Hepatocyte (in vitro differentiated cells): Measurements from ENCODE around the gene GRAMD1C. TPM values are rescaled to one million over a fixed set of nuclear protein-coding genes. Genes with fewer than 3 reads are reported as not detected.

Experiments used
- DNase-seq: peaks from one replicate; pipeline ENCODE4 v3.0.0-alpha.2; 2016; ENCODE audit warnings: low spot score
- H2AFZ ChIP-seq: fragments of 200-600 bp; sonication (generic); 2 replicates; pipeline ENCODE4 v1.6.0; 2016; ENCODE audit warnings: antibody characterized with exemption, mild to moderate bottlenecking
- H3K27ac ChIP-seq: fragments of 200-600 bp; sonication (generic); 2 replicates; pipeline ENCODE4 v1.5.1; 2016; ENCODE audit warnings: mild to moderate bottlenecking
- H3K27me3 ChIP-seq: fragments of 200-600 bp; sonication (generic); 2 replicates; pipeline ENCODE4 v1.6.1; 2016
- H3K36me3 ChIP-seq: fragments of 200-600 bp; sonication (generic); replicated peaks from 2 replicates; pipeline ENCODE4 v1.5.1; 2016; ENCODE audit warnings: low read depth; ENCODE audit not compliant: insufficient read depth
- H3K4me1 ChIP-seq: fragments of 200-600 bp; sonication (generic); 2 replicates; pipeline ENCODE4 v1.5.1; 2016; ENCODE audit warnings: mild to moderate bottlenecking, moderate library complexity; ENCODE audit not compliant: insufficient read depth
- H3K4me2 ChIP-seq: fragments of 200-600 bp; sonication (generic); 2 replicates; pipeline ENCODE4 v1.6.0; 2016
- H3K4me3 ChIP-seq: fragments of 200-600 bp; sonication (generic); 2 replicates; pipeline ENCODE4 v1.5.1; 2016; ENCODE audit warnings: mild to moderate bottlenecking
- H3K79me2 ChIP-seq: fragments of 200-600 bp; sonication (generic); 2 replicates; pipeline ENCODE4 v1.6.0; 2017; ENCODE audit warnings: mild to moderate bottlenecking
- H3K9me2 ChIP-seq: fragments of 200-600 bp; sonication (generic); replicated peaks from 2 replicates; pipeline ENCODE4 v1.6.0; 2017; ENCODE audit warnings: mild to moderate bottlenecking; ENCODE audit not compliant: insufficient read depth
- H3K9me3 ChIP-seq: fragments of 200-600 bp; sonication (generic); 2 replicates; pipeline ENCODE4 v1.5.1; 2016; ENCODE audit warnings: low read depth, mild to moderate bottlenecking
- H4K20me1 ChIP-seq: fragments of 200-600 bp; sonication (generic); 2 replicates; pipeline ENCODE4 v1.6.0; 2016; ENCODE audit warnings: mild to moderate bottlenecking; ENCODE audit not compliant: insufficient read depth, poor library complexity, severe bottlenecking
- EZH2 ChIP-seq: fragments of 200-600 bp; sonication (generic); IDR thresholded peaks from 2 replicates; pipeline ENCODE4 v1.6.1; 2016; ENCODE audit warnings: antibody characterized with exemption, mild to moderate bottlenecking, borderline replicate concordance
- EZH2phosphoT487 ChIP-seq: fragments of 200-600 bp; sonication (generic); IDR thresholded peaks from one replicate; pipeline ENCODE4 v1.6.1; 2018; ENCODE audit warnings: antibody characterized with exemption, mild to moderate bottlenecking, low read depth, moderate library complexity; ENCODE audit not compliant: unreplicated experiment, severe bottlenecking
- WGBS: methylation state at CpG from one replicate; pipeline ENCODE4 v1.1.6; 2016; ENCODE audit warnings: low lambda C conversion rate; ENCODE audit errors: missing lambda C conversion rate; 5-methylcytosine and 5-hydroxymethylcytosine counted together
- polyA plus RNA-seq: library from polyadenylated mRNA; unstranded; fragments of >200 nt; fragmentation: Nextera tagmentation; extraction: Ambion mirVana; gene quantifications from 2 replicates; pipeline ENCODE4 v1.2.1, GENCODE V29; 2016
- total RNA-seq: library from RNA; depleted of rRNA; stranded (reverse); fragments of >200 nt; gene quantifications from 2 replicates; pipeline ENCODE4 v1.2.3, GENCODE V29; 2014
- TF ChIP-seq, protein P1 (sequence below): fragments of 200-600 bp; sonication (generic); IDR thresholded peaks from 2 replicates; pipeline ENCODE4 v1.5.1; 2016; ENCODE audit warnings: antibody characterized with exemption, mild to moderate bottlenecking; ENCODE audit not compliant: poor library complexity

GRAMD1C gene
- total and polyA plus RNA-seq, 2 experiments from 2014 or later, result 0.97 to 2.8 TPM

DNA sequence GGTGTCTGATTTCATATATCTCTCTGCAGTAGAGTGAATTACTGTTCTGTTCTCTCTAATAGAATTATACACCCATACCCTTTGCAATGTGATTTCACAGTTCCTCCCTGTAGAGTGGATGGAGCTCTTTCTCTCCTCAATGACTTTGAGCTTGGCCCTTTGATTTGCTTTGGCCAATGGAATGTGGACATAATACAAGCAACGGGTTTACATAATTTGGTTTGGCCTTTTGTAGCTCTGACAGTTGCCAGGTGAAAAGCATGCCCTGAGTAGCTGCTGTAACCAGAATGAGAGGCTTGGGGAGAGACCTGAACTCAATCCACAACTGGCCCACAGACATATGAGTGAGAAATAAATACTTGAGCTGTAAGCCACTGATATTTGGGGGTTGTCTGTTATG lies 141.3 kb downstream of the GRAMD1C start:
- no peak for TF ChIP-seq EZH2
- TF ChIP-seq EZH2phosphoT487, result no peak
- TF ChIP-seq, protein P1, sequence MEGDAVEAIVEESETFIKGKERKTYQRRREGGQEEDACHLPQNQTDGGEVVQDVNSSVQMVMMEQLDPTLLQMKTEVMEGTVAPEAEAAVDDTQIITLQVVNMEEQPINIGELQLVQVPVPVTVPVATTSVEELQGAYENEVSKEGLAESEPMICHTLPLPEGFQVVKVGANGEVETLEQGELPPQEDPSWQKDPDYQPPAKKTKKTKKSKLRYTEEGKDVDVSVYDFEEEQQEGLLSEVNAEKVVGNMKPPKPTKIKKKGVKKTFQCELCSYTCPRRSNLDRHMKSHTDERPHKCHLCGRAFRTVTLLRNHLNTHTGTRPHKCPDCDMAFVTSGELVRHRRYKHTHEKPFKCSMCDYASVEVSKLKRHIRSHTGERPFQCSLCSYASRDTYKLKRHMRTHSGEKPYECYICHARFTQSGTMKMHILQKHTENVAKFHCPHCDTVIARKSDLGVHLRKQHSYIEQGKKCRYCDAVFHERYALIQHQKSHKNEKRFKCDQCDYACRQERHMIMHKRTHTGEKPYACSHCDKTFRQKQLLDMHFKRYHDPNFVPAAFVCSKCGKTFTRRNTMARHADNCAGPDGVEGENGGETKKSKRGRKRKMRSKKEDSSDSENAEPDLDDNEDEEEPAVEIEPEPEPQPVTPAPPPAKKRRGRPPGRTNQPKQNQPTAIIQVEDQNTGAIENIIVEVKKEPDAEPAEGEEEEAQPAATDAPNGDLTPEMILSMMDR, result no peak
- H3K9me3 ChIP-seq, result no peaks in the 10 kb centered on the region
- H3K4me1 ChIP-seq, result no peaks in the 10 kb centered on the region
- H3K27ac ChIP-seq, result no peak overlapping the region
- no peaks in the 10 kb centered on the region for H3K27me3 ChIP-seq
- no peak overlapping the region for H2AFZ ChIP-seq
- 59% methylated on average over 1 of the region's 1 CpG for WGBS
- no peaks in the 10 kb centered on the region for H3K9me2 ChIP-seq
- H3K4me2 ChIP-seq, result no peak overlapping the region
- H3K79me2 ChIP-seq, result no peaks in the 10 kb centered on the region
- no peaks in the 10 kb centered on the region for H4K20me1 ChIP-seq
- no peak overlapping the region for H3K4me3 ChIP-seq
- no peaks in the 10 kb centered on the region for H3K36me3 ChIP-seq
- no peak for DNase-seq

DNA sequence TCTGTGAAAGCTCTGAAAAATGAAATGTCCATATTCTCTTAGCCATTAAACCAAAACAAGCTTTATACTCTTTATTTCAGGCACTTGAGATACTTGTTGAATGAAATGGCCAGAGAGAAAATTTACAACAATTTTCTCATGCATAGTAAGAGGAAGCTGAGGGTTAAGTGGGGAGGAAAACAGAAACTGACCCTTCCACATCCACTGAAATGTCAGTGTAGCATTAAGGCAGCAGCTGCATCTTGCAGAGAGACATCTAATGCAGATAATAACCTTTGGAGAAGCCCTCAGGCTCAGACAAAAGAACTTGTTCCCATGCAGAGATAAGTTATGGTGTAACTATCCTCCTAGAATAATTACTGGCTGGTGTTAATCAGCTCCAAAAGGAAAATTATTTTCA lies 143.2 kb downstream of the GRAMD1C start:
- Histone ChIP-seq H3K4me3 (no peak overlapping the region), H3K9me2 (no peaks in the 10 kb centered on the region), H3K36me3 (no peaks in the 10 kb centered on the region), H3K4me2 (no peak overlapping the region), H3K9me3 (no peaks in the 10 kb centered on the region), H3K4me1 (no peaks in the 10 kb centered on the region), H3K27ac (no peak overlapping the region), H2AFZ (no peak overlapping the region), H3K79me2 (no peaks in the 10 kb centered on the region), H3K27me3 (no peaks in the 10 kb centered on the region), H4K20me1 (no peaks in the 10 kb centered on the region)
- DNase-seq, result no peak
- TF ChIP-seq EZH2 (no peak), EZH2phosphoT487 (no peak)
- TF ChIP-seq, protein P1, result no peak

DNA sequence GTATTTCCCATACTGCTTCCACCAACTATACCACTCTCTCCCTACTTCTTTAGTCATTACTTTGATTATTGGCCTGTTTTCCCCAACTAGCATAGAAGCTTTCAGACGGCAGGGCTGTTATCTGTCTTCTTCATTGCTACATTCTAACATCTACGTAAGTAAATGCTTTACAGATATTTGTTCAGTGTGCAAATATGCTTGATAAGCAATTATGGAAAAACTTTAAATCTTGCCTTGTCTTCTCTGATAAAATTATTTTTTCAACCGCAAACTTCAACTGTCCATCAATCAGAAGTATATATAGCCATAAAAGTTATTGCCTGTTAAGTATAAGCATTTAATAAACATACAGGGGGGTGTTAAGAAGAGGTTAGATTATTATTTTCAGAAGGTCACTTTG lies 145.0 kb downstream of the GRAMD1C start:
- Histone ChIP-seq H3K4me3 (no peak overlapping the region), H3K9me3 (no peaks in the 10 kb centered on the region), H2AFZ (no peak overlapping the region), H3K79me2 (no peaks in the 10 kb centered on the region), H3K9me2 (no peaks in the 10 kb centered on the region), H3K4me1 (no peaks in the 10 kb centered on the region), H3K36me3 (no peaks in the 10 kb centered on the region), H3K27ac (no peak overlapping the region), H4K20me1 (no peaks in the 10 kb centered on the region), H3K27me3 (no peaks in the 10 kb centered on the region), H3K4me2 (no peak overlapping the region)
- TF ChIP-seq, protein P1, result no peak
- TF ChIP-seq EZH2 (no peak), EZH2phosphoT487 (no peak)
- no peak for DNase-seq
- 87% methylated on average over 3 of the region's 3 CpGs for WGBS

DNA sequence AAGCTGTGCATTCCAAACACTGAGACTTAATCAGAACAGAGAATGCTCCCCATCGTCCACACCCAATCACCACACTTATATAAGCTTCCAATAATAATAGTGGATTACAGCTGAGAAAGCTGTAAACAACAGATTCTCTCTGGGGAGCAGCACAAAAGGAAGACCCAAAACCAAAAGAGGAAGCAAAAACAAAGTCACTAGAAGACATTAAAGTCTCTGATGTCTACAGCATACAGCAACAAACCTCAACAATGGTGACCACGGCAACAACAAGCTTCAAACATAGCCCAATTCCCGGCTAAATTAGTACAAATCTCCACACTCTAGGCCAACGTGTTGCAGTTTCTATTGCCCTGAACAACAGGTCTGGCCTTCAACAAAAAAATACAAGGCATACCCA lies 147.0 kb downstream of the GRAMD1C start:
- Histone ChIP-seq H3K4me2 (no peak overlapping the region), H3K9me3 (no peaks in the 10 kb centered on the region), H3K4me1 (no peaks in the 10 kb centered on the region), H3K9me2 (no peaks in the 10 kb centered on the region), H3K27me3 (no peaks in the 10 kb centered on the region), H3K36me3 (no peaks in the 10 kb centered on the region), H3K27ac (no peak overlapping the region), H3K79me2 (no peaks in the 10 kb centered on the region), H2AFZ (no peak overlapping the region), H3K4me3 (no peak overlapping the region), H4K20me1 (no peaks in the 10 kb centered on the region)
- TF ChIP-seq EZH2 (no peak), EZH2phosphoT487 (no peak)
- TF ChIP-seq, protein P1, result no peak
- WGBS, result 72% methylated on average over 4 of the region's 4 CpGs
- DNase-seq, result no peak
